Middle frontal gyrus (tissue), 1 donor: ENCODE measurements around the gene HSPE1.
"Not testable (repeated sequence)": the region's sequence is repeated elsewhere in the genome, so short reads cannot be mapped to it uniquely, and the experiment has no call there.

Experiments used
- DNase-seq: peaks from one replicate; pipeline ENCODE4 v3.0.0-alpha.2; 2015; ENCODE audit warnings: low spot score; ENCODE audit errors: extremely low spot score

Gene HSPE1

DNA sequence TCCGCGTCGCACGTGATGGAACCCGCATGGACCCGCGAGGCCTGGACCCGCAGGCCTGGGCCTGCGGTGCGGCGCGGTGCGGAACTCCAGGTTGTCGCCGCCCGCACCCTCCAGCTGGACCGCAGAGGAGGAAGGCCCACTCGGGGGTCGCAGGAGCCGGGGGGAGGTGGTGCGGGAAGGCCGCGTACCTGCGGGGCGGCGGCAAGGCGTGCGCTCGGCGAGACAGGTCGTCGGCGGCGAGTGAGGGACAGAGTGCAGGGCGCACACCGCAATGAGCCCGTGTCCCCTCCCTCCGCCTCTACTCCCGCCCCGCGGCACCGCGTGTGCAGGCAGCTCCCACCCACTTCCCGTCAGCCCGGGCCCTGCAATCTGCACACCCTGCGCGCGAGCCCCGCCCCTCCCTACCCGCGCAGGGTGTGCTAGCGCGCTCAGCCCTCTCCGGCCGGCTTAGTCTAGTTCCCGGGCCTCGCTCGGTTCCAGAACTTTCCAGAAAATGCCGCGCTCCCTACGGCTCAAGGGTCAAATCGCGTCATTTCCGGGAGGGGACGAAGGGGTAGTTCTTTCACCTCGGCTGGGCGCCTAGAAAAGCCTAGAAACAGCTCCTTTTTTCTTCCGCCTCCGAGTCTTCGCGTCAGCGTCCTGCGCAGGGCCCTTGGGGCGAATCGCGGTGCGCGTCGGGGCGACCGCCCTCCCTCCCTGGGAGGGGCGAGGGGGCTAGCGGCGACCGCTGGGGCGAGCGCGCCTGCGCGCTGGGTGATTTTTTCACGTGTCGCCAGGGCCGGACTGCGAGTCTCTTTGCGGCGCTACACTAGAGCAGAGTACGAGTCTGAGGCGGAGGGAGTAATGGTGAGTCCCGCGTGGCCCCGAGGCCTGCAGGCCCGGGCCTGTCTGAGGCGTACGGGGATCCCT is at the start of gene HSPE1, which contains the start of gene HSPD1:
HSPE1 (plus strand) TSS at position 786 of the 909 bp plus-strand sequence; CDS start at position 844, 58 bp downstream.
HSPD1 (minus strand) TSS at position 247 of the 909 bp plus-strand sequence. CDS start 992 bp downstream, outside the sequence.
- DNase-seq: peak; percentile 99

DNA sequence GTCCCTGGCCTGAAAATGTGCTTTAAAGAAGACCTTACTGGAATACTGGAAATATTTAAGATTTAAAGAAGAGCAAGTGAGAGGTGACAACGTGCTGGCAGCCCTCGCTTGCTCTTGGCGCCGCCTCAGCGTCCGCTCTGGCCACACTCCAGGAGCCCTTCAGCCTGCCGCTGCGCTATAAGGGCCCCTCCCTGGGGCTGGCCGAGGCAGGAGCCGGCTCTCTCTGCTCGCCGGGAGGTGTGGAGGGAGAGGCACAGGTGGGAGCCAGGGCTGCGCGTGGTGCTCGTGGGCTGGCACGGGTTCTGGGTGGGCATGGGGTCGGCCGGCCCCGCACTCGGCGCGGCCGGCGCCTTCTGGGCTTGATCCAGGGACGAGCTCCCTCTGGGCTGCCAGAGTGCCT is 49.7 kb upstream of the HSPE1 start:
- no peak for DNase-seq

DNA sequence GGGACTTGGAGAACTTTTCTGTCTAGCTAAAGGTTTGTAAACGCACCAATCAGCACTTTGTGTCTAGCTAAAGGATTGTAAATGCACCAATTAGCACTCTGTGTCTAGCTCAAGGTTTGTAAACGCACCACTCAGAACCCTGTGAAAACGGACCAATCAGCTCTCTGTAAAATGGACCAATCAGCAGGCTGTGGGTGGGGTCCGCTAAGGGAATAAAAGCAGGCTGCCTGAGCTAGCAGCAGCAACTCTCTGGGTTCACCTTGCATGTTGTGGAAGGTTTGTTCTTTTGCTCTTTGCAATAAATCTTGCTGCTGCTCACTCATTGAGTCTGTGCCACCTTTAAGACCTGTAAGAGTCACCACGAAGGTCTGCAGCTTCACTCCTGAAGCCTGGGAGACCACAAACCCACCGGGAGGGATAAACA is 49.2 kb upstream of the HSPE1 start:
- not testable (repeated sequence) for DNase-seq

DNA sequence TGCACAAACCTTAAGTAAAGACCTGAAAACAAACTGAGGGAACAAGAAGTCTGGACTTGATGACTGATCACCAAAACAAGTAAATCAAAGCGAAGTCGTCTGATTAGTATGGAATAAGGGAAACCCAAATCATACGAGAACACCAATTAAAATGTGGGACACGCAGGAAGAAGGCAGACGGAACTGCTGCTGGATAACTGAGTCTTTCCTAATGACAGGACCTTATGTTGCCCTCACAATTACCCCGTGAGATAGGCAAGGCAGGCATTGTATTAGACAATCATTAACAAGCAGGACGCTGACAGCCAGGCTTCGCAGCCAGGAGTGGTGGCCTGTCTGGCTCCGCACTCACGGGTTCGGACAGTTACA is 47.4 kb upstream of the HSPE1 start:
- DNase-seq: no peak

DNA sequence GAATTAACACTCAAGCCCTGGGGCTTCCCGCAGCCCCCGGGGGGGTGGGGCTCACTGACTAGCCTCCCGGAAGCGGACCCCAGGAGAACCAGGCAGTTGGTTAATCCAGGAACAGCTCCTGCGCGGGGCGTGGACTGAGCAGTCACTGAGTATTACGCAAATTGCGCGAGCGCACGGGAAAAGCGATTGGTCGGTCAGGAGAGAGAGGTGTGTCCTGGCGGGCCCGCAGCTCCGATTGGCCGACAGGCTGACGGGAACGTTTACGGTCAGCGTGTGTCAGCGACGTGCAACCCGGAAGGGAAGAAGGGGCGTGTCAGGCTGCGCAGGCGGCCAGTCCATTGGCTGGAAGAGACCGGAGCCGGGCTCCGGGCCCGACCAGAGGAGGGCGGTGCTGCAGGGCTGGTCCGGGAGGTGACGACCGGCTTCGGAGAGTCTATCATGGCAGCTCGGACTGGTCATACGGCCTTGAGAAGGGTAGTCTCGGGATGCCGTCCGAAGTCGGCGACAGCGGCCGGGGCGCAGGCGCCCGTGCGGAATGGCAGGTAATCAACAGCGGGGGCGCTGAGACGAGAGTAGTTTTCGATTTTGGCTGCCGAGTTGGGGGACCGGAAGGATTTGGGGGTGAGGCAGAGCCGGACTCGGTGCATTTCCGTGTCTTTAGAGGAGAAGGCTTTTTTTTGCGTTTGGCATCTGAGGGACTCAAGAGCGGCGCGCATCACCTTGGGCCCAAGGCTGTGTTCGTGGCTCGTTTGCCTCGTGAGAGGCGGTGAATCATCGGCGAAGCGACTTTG is 46.9 kb upstream of the HSPE1 start, which contains the start of gene COQ10B:
COQ10B (plus strand) TSS at position 430 of the 791 bp plus-strand sequence; CDS start at position 439, 9 bp downstream.
- DNase-seq: peak; percentile 99

DNA sequence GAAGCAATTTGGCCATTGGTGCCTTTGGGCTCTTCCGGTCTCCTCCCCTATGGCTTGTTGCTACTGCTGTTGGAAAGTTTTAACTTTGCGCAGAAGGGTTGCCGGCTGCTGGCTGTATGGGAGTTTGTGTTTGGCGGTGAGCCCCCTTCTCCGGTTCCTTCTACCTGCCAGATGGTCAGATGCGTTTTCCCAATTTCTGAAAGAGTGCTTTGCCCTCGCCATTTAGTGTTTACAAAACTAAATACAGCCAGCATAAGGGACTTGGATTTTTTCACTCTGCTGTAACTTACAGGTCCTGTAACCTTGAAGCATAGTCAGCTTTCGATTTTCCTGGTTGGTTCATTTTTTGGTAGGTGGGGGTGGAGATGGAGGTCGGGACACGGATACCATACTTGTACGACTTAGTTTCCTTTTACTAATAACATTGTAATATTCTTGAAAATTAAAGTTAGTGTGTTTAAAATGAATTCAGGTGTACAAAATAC is 46.2 kb upstream of the HSPE1 start:
- no peak for DNase-seq

DNA sequence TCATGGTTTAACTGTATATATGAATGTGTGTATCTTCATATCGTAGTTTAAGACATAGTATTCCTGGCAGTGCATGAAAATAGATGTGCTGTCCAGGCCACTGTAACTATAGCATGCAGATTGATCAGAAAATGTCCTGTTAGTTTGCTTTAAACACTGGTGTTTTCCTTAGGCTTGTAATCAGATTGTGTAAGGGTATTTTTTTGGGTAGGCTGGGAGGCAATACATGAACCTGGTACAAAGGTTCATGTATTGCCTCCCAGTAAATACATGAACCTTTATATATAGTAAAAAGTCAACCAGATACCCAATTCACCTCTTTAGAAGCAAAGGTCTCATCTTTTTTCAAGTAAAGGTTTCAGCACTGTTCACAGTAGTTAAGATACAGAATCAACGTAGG is 45.3 kb upstream of the HSPE1 start:
- no peak for DNase-seq

DNA sequence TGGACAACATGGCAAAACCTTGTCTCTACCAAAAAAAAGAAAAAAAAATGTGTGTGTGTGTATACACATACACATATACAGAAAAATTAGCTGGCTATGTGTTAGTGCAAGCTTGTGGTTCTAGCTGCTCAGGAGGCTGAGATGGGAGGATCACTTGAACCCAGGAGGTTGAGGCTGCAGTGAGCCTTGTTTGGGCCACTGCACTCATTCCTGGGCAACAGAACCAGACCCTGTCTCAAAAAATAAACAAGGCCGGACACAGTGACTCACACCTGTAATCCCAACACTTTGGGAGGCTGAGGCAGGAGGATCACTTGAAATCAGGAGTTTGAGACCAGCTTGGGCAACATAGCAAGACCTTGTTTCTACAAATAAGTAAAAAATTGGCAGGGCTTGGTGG is 44.8 kb upstream of the HSPE1 start:
- DNase-seq: no peak

DNA sequence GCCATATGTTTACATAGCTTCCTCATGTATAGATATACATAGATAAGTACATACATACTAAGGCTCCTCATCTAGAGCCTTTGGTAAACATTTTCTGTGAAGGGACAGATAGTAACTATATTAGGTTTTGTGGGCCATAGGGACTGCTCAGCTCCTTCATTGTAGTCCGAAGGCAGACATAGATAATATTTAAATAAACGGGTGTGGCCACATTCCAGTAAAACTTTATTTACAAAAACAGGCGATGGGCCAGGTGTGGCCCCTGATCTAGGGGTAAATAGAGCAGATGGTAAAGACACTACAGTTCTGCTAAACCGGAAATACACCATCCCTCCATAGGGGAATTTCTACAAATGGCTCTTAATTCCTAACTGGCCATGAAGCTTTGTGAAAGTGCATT is 39.5 kb upstream of the HSPE1 start:
- no peak for DNase-seq

DNA sequence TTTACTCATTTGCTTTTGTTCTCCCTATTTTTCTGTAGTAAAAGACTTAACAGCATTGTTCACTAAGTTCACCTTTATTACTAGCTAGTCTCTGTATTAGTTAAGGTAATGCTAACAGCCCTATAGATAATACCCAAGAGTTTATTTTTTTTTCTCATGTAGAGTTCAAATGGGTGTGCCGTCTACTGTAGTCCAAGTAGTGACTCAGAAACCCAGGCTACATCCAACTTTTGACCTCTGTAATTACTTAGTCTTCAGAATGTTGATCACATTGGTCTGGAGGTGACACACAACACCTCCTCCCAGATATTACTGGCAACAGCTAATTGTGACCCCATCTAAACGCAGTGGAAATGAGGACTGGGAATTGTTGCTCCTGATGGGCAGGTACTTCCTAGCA is 39.1 kb upstream of the HSPE1 start:
- no peak for DNase-seq

DNA sequence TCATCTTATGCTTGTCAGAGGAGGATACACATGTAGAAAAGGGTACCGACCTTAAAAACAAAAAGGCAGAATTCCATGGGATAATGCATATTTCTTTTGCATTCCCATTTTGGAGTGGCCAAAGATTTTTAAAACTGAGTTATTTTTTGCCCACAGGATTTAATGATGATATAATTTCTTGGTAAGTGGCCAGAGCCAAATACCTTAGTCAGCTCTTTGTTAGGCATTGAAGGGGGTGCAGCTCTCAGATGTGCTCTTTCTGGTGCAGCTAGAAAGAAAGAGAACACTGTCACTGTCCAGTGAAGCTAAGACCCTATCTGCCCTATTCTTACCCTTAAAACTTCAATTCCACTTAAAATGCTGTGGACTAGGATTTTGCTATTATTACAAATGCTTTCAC is 36.0 kb upstream of the HSPE1 start:
- no peak for DNase-seq

DNA sequence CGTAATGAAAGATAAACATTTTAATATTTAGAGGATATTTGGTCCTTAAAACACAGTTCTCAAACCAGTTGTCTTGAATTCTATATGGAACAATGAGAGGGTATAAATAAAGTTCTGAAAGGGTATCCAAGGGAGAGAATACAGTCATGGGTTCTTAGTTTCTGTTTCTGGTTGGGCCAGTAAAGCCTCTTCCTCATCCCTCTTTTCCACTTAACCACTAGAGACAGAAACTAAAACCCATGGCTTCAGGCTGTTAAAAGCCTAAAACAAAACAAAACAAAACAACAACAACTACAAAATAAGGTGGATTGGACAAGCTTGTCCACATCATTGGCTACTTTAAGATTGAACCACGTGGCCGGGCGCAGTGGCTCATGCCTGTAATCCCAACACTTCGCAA is 28.0 kb upstream of the HSPE1 start:
- DNase-seq: no peak

DNA sequence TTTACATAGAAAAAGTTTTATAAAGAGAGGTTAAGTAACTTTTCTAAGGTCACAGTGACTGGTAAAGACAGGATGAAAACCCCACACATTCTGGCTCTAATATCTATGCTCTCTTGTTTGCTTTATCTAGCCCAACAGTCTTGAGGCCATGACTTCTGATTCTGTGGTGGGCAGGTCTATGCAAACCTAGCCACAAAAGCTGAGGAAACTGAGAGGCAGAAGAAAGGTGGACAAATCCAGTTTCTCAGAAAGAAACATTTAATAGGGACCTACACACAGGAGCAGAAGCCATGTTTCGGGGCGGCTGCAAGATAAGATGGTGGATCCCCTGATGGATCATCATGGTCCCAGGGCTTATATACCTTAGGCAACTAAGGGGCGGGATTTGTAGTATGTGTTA is 22.4 kb upstream of the HSPE1 start:
- no peak for DNase-seq

DNA sequence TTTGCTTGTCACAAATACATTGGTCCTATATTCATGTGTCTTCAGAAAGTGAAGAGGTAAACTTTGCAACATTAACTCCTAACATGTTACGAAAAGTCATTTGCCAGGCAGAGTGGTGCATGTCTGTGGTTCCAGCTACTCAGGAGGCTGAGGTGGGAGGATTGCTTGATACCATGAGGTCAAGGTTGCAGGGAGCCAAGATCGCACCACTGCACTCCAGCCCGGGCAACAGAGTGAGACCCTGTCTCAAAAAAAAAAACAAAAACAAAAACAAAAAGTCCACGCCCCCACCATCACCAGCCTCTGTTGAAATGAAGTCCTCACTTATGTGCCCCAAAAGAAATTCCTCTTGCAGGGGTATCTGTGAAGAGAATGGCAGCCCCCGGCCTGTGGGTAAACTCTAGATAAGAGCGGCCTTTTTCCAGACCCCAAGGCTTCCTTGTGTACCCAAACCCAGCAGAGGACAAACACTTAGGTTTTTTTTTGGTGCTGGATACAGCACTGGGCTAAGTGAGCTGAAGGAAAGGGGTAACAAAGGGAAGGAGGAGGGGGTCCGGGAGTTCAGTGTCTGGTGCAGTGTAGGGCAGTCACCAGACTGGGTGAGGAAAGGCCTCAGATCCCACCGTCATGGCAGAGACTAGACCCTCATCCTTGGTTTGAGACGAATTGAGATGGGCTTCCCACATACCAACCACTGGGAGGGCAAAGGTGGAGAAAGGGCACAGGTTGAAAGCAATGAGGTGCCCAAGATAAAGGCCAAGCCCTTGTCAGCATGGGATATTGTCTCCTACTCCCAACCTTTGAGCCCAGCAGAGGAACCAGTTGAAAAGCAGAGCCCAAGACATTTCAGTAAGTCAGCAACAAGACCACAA is 19.8 kb upstream of the HSPE1 start:
- no peak for DNase-seq

DNA sequence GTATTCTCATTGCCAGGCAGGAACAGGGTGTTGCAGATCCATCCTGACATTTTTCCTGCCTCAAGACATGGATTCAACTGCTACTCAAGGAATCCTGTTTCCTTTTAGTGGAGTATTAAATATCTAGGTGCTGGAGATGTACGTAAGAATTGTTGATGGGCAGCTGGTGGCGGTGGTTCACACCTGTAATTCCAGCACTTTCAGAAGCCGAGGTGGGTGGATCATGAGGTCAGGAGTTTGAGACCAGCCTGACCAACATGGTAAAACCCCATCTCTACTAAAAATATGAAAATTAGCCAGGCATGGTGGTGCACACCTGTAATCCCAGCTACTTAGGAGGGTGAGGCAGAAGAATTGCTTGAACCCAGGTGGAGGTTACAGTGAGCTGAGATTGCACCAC is 15.9 kb upstream of the HSPE1 start:
- DNase-seq: not testable (repeated sequence)

DNA sequence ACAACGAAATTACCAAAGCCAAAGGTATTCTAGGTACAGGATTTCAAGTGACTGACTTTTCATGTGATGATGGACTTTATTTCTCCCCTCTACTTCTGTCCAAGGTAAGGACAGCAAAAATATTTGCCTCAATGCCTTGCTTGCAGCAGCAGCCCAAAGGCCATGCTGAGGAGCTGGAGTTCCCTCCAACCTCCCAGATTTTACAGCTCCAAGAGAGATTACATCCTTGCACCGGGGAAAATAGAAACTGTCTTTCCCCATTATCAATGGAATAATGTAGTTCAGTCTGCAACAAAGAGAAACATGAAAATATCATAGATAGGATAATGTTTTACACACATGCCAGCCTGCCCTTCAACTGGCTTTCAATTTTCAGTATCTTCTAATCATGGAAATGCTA is 14.0 kb upstream of the HSPE1 start:
- no peak for DNase-seq

DNA sequence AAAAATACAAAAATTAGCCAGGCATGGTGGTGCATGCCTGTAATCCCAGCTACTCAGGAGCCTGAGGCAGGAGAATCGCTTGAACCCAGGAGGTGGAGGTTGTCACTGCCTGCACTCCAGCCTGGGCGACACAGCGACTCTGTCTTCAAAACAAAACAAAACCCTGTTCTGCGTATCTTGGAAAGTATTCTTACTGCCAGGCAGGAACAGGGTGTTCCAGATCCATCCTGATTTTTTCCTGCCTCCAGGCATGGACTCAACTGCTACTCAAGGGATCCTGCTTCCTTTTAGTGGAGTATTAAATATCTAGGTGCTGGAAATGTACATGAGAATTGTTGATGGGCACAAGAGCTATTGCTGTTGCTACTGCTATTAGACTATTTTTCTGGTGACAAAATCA is 12.8 kb upstream of the HSPE1 start:
- DNase-seq: no peak

DNA sequence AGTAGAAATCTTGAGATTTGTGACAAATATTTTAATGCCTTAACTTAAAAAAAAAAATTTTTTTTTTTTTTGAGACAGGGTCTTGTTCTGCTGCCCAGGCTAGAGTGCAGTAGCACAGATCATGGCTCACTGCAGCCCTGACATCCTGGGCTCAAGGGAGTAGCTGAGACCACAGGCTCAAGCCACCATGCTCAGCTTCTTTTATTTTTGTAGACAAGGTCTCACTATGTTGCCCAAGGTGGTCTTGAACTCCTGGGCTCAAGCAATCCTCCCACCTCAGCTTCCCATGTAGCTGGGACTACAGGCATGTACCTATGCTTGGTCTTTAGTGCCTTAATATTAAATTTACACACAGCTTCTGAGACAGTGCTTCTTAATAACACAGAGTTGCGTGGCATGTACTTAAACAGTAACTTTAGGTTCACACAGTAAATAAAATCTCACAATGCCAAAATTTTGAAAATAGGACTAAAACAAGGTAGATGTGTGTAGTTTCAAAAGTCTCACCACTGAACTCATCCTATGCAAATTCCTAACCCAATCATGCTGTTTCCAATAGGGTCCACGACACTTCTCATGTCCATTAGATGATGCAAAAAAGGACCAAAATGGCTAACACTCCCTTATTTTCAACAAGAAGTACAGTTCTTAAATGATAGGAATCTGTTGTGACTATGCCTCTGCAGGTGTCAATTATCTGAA is 4.6 kb upstream of the HSPE1 start:
- no peak for DNase-seq

DNA sequence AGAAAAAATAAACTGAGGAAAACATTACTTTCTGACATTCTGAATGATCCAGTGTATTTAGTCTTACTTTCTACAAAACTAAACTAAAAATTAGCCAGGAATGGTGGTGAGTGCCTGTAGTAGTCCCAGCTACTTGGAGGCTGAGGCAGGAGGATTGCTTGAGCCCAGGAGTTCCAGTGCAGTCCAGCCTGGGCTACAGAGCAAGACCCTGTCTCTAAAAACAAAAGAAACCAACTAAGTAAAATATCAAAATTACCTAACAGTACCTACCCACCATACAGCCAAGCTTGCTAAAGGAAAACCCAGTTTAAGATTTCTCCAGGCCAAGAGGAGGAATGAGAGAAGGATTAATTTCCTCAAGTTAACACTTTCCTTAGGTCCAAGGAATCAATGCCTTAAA is 3.5 kb upstream of the HSPE1 start:
- no peak for DNase-seq

DNA sequence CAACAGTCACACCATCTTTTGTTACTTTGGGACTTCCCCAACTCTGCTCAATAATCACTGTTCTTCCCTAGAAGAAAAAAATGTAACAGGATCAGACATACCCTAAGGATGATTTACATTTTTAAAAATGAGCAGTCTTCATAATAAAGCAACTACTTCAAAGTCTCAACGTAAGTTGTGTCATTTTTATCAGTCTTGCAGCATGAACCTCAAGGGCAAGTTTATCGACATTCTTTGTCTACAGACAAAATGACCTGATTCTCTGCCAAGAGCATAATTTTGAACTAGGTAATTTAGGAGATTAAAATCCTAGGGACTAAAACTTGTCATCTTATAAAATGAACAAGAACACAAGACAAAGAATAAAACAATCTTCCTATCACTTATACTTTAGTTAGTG is 2.9 kb upstream of the HSPE1 start:
- no peak for DNase-seq
